OCI-LY7 (cell line): ENCODE measurements around the gene CNKSR3.

Source experiments
- CTCF ChIP-seq: fragments of 200-600 bp; sonication (generic); conservative IDR thresholded peaks from 2 replicates; pipeline ENCODE4 v1.5.1; 2014; ENCODE audit warnings: mild to moderate bottlenecking, antibody characterized with exemption, low read length, moderate library complexity, mixed read lengths
- EZH2phosphoT487 ChIP-seq: fragments of 200-600 bp; sonication (generic); IDR thresholded peaks from 2 replicates; pipeline ENCODE4 v1.6.1; 2018; ENCODE audit warnings: low read depth, borderline replicate concordance, mild to moderate bottlenecking, mixed run types, antibody characterized with exemption, low read length, moderate library complexity, mixed read lengths

- no peak for TF ChIP-seq CTCF
- no peak for TF ChIP-seq EZH2phosphoT487
These were observed 17.9 kb upstream of the CNKSR3 start for GRCh38 chr6:154528310-154528915.
